HL-60 (cell line): Measurements from ENCODE around the gene IMPA2.

ENCODE experiments used
- DNase-seq, 2 experiments: peaks; one replicate each; pipeline ENCODE4 v3.0.0-alpha.2; 2010 to 2020; ENCODE audit warnings: low read depth in 1 of 2, low spot score in 1 of 2
- H3K27ac ChIP-seq: fragments of 250-450 bp; sonication (Bioruptor Pico); replicated peaks from 2 replicates; pipeline ENCODE4 v1.5.1; 2020; ENCODE audit warnings: mild to moderate bottlenecking, moderate library complexity
- H3K27me3 ChIP-seq: fragments of 250-450 bp; sonication (Bioruptor Pico); 2 replicates; pipeline ENCODE4 v1.5.1; 2021; ENCODE audit warnings: mild to moderate bottlenecking, moderate library complexity; ENCODE audit not compliant: insufficient read depth, poor library complexity, severe bottlenecking
- H3K4me3 ChIP-seq: replicated peaks from 2 replicates; pipeline ENCODE4 v1.5.1; 2011; ENCODE audit warnings: mild to moderate bottlenecking, control low read depth, low read length; ENCODE audit not compliant: insufficient read depth
- CTCF ChIP-seq: IDR thresholded peaks from one replicate; pipeline ENCODE4 v1.5.1; 2011; ENCODE audit warnings: low read length, control low read depth, inconsistent platforms; ENCODE audit not compliant: insufficient read depth
- GABPA ChIP-seq: IDR thresholded peaks from 2 replicates; pipeline ENCODE4 v1.6.1; 2012; ENCODE audit warnings: low read depth
- POLR2AphosphoS5 ChIP-seq: IDR thresholded peaks from 2 replicates; pipeline ENCODE4 v1.6.1; 2012; ENCODE audit warnings: low read depth
- SPI1 ChIP-seq: IDR thresholded peaks from 2 replicates; pipeline ENCODE4 v1.6.1; 2012; ENCODE audit warnings: low read depth, mild to moderate bottlenecking, borderline replicate concordance
- TF ChIP-seq, protein P1 (sequence below): IDR thresholded peaks from 2 replicates; pipeline ENCODE4 v1.6.1; 2012; ENCODE audit warnings: low read depth; ENCODE audit not compliant: insufficient replicate concordance

IMPA2 gene

GRCh38 chr18:12015416-12016062 lies 34.2 kb downstream of the IMPA2 start:
- no peak overlapping the region for H3K4me3 ChIP-seq
- H3K27ac ChIP-seq: peak overlapping the region; percentile 62
- H3K27me3 ChIP-seq: no peaks in the 10 kb centered on the region
- TF ChIP-seq SPI1 (no peak), CTCF (no peak), POLR2AphosphoS5 (no peak), GABPA (no peak)
- TF ChIP-seq, protein P1, sequence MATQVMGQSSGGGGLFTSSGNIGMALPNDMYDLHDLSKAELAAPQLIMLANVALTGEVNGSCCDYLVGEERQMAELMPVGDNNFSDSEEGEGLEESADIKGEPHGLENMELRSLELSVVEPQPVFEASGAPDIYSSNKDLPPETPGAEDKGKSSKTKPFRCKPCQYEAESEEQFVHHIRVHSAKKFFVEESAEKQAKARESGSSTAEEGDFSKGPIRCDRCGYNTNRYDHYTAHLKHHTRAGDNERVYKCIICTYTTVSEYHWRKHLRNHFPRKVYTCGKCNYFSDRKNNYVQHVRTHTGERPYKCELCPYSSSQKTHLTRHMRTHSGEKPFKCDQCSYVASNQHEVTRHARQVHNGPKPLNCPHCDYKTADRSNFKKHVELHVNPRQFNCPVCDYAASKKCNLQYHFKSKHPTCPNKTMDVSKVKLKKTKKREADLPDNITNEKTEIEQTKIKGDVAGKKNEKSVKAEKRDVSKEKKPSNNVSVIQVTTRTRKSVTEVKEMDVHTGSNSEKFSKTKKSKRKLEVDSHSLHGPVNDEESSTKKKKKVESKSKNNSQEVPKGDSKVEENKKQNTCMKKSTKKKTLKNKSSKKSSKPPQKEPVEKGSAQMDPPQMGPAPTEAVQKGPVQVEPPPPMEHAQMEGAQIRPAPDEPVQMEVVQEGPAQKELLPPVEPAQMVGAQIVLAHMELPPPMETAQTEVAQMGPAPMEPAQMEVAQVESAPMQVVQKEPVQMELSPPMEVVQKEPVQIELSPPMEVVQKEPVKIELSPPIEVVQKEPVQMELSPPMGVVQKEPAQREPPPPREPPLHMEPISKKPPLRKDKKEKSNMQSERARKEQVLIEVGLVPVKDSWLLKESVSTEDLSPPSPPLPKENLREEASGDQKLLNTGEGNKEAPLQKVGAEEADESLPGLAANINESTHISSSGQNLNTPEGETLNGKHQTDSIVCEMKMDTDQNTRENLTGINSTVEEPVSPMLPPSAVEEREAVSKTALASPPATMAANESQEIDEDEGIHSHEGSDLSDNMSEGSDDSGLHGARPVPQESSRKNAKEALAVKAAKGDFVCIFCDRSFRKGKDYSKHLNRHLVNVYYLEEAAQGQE: no peak
- peak in 1 of 2 experiments; percentile 35 for DNase-seq

DNA sequence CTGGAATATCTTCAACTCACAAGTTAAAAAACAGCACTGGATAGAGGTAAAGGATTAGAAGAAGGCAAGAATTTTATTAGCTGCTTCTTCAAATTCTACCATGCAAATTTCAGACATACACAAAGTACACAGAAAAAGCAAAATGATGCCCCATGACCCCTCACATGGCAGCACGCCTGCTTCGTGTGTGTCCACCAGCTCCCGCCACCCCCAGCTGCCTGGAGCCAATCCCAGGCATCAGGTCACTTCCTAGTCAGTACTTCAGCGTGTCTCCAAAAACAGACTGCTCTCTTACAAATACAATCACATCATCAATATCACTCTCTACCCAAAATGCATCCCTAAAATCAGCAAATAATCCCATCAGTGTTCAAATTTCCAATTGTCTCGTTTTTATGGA lies 35.8 kb downstream of the IMPA2 start:
- no peak for DNase-seq
- H3K27me3 ChIP-seq: no peaks in the 10 kb centered on the region
- H3K27ac ChIP-seq: no peak overlapping the region
- no peak overlapping the region for H3K4me3 ChIP-seq
- no peak for TF ChIP-seq GABPA
- TF ChIP-seq CTCF: no peak
- TF ChIP-seq POLR2AphosphoS5: no peak
- TF ChIP-seq SPI1: no peak
- TF ChIP-seq, protein P1: no peak

DNA sequence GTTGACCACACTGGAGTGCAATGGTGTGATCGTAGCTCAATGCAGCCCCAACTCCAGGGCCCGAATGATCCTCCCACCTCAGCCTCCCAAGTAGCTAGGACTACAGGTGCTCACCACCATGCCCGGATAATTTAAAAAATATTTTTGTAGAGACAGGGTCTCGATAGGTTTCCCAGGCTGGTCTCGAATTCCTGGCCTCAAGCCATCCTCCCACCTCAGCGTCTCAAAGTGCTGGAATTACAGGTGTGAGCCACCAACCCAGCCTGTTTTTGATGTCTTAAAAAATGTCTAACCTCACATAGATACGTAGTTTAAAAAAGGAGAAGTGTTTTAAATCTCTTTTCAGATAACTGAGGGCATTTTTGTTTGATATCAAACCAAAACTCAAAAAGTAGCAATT lies 37.6 kb downstream of the IMPA2 start:
- Histone ChIP-seq H3K27ac (no peak overlapping the region), H3K4me3 (no peak overlapping the region), H3K27me3 (no peaks in the 10 kb centered on the region)
- no peak for DNase-seq
- TF ChIP-seq, protein P1: no peak
- TF ChIP-seq CTCF (no peak), GABPA (no peak)
